GM23338 (cell line): ENCODE data around the gene SNPH. TPM values are rescaled to one million over a fixed set of nuclear protein-coding genes. Genes with fewer than 3 reads are reported as not detected.

Experiments
- ATAC-seq: fragments of 200-7000 bp; cut with Tn5 transposase; 3 replicates; pipeline ENCODE4 v1.9.1; 2020
- DNase-seq: peaks from one replicate; pipeline ENCODE4 v3.0.0-alpha.2; 2015; ENCODE audit warnings: low spot score
- H2AFZ ChIP-seq: fragments of 200-600 bp; sonication (generic); 2 replicates; pipeline ENCODE4 v1.8.0; 2016; ENCODE audit warnings: antibody characterized with exemption, mild to moderate bottlenecking, moderate library complexity
- H3F3A ChIP-seq: fragments of 200-600 bp; sonication (generic); replicated peaks from 2 replicates; pipeline ENCODE4 v1.8.0; 2017; ENCODE audit warnings: antibody characterized with exemption, mixed run types, low read depth
- H3K27ac ChIP-seq: fragments of 200-600 bp; sonication (generic); 2 replicates; pipeline ENCODE4 v1.6.1; 2016; ENCODE audit warnings: low read depth
- H3K27me3 ChIP-seq: fragments of 200-600 bp; sonication (generic); 2 replicates; pipeline ENCODE4 v1.8.0; 2016; ENCODE audit warnings: mild to moderate bottlenecking, mixed run types, moderate library complexity; ENCODE audit not compliant: insufficient read depth
- H3K36me3 ChIP-seq: fragments of 200-600 bp; sonication (generic); 2 replicates; pipeline ENCODE4 v1.8.0; 2016; ENCODE audit warnings: mild to moderate bottlenecking; ENCODE audit not compliant: insufficient read depth
- H3K4me1 ChIP-seq: fragments of 200-600 bp; sonication (generic); 2 replicates; pipeline ENCODE4 v1.8.0; 2016; ENCODE audit warnings: mild to moderate bottlenecking, moderate library complexity; ENCODE audit not compliant: insufficient read depth
- H3K4me2 ChIP-seq: fragments of 200-600 bp; sonication (generic); 2 replicates; pipeline ENCODE4 v1.7.1; 2017; ENCODE audit warnings: mixed run types
- H3K4me3 ChIP-seq: fragments of 200-600 bp; sonication (generic); 2 replicates; pipeline ENCODE4 v1.6.1; 2016; ENCODE audit warnings: mixed run types
- H3K79me2 ChIP-seq: fragments of 200-600 bp; sonication (generic); replicated peaks from 2 replicates; pipeline ENCODE4 v1.8.0; 2017; ENCODE audit warnings: mild to moderate bottlenecking; ENCODE audit not compliant: insufficient read depth
- H3K9me2 ChIP-seq: fragments of 200-600 bp; sonication (generic); 2 replicates; pipeline ENCODE4 v1.8.0; 2017; ENCODE audit not compliant: insufficient read depth
- H4K20me1 ChIP-seq: fragments of 200-600 bp; sonication (generic); replicated peaks from 2 replicates; pipeline ENCODE4 v1.8.0; 2017; ENCODE audit warnings: mild to moderate bottlenecking; ENCODE audit not compliant: insufficient read depth
- H3K27ac Mint-ChIP-seq: 2 replicates; pipeline ENCODE4 v1.8.0; 2020; ENCODE audit warnings: inconsistent platforms, mild to moderate bottlenecking, moderate library complexity, mixed read lengths
- H3K27me3 Mint-ChIP-seq: 3 replicates; pipeline ENCODE4 v1.8.0; 2022; ENCODE audit warnings: low read depth, mild to moderate bottlenecking, moderate library complexity, mixed read lengths, inconsistent platforms; ENCODE audit not compliant: insufficient read depth, poor library complexity
- H3K36me3 Mint-ChIP-seq: 3 replicates; pipeline ENCODE4 v1.8.0; 2021; ENCODE audit warnings: low read depth, mild to moderate bottlenecking, inconsistent platforms, moderate library complexity, mixed read lengths
- H3K4me1 Mint-ChIP-seq: 3 replicates; pipeline ENCODE4 v1.8.0; 2020; ENCODE audit warnings: mild to moderate bottlenecking, inconsistent platforms, mixed read lengths
- H3K4me3 Mint-ChIP-seq: 3 replicates; pipeline ENCODE4 v1.8.0; 2021; ENCODE audit warnings: moderate library complexity, mild to moderate bottlenecking, inconsistent platforms, mixed read lengths
- H3K9me3 Mint-ChIP-seq: 3 replicates; pipeline ENCODE4 v1.8.0; 2020; ENCODE audit warnings: moderate library complexity, mild to moderate bottlenecking, inconsistent platforms, mixed read lengths
- CREB1 ChIP-seq: fragments of 250-450 bp; sonication (Bioruptor Pico); IDR thresholded peaks from 2 replicates; pipeline ENCODE4 v1.5.0; 2020; ENCODE audit warnings: low read depth, mild to moderate bottlenecking, moderate library complexity
- ETS1 ChIP-seq: IDR thresholded peaks from 2 replicates; pipeline ENCODE4 v1.6.1; 2016; ENCODE audit warnings: antibody characterized with exemption
- EZH2 ChIP-seq: fragments of 200-600 bp; sonication (generic); IDR thresholded peaks from one replicate; pipeline ENCODE4 v1.8.0; 2017; ENCODE audit warnings: antibody characterized with exemption, mild to moderate bottlenecking, low read depth; ENCODE audit not compliant: unreplicated experiment
- EZH2phosphoT487 ChIP-seq: fragments of 200-600 bp; sonication (generic); IDR thresholded peaks from one replicate; pipeline ENCODE4 v1.8.1; 2018; ENCODE audit warnings: antibody characterized with exemption; ENCODE audit not compliant: unreplicated experiment
- JUNB ChIP-seq: IDR thresholded peaks from one replicate; pipeline ENCODE4 v1.6.1; 2016; ENCODE audit warnings: antibody characterized with exemption; ENCODE audit not compliant: unreplicated experiment
- POLR2AphosphoS5 ChIP-seq: IDR thresholded peaks from 2 replicates; pipeline ENCODE4 v1.6.1; 2016; ENCODE audit warnings: antibody characterized with exemption, low read depth
- STAT1 ChIP-seq: IDR thresholded peaks from one replicate; pipeline ENCODE4 v1.6.1; 2016; ENCODE audit warnings: antibody characterized with exemption; ENCODE audit not compliant: unreplicated experiment
- ZNF462 ChIP-seq: fragments of 250-450 bp; sonication (Bioruptor Pico); IDR thresholded peaks from 2 replicates; pipeline ENCODE4 v1.5.0; 2020; ENCODE audit warnings: mild to moderate bottlenecking, moderate library complexity
- polyA plus RNA-seq: library from polyadenylated mRNA; unstranded; fragments of >200 nt; fragmentation: Nextera tagmentation; extraction: Ambion mirVana; gene quantifications from 2 replicates; pipeline ENCODE4 v1.2.1, GENCODE V29; 2016
- total RNA-seq: library from RNA; depleted of rRNA; stranded (reverse); fragments of >200 nt; shearing (Covaris generic); gene quantifications from 2 replicates; pipeline ENCODE4 v1.2.3, GENCODE V29; 2014
- TF ChIP-seq, protein P1 (sequence below): IDR thresholded peaks from one replicate; pipeline ENCODE4 v1.6.1; 2018; ENCODE audit warnings: antibody characterized with exemption; ENCODE audit not compliant: unreplicated experiment

SNPH gene
- total and polyA plus RNA-seq, 2 experiments from 2014 or later: 1.5 to 5.8 TPM

- peaks cover 17% of the 10 kb centered on the region; the same call in 2 of the 3 replicates for H3K36me3 Mint-ChIP-seq
- H3K4me3 Mint-ChIP-seq: no peak overlapping the region
- H3K27me3 Mint-ChIP-seq: peaks cover 3% of the 10 kb centered on the region
- Histone ChIP-seq H4K20me1 (peaks cover 3% of the 10 kb centered on the region), H3F3A (no peaks in the 10 kb centered on the region), H3K36me3 (no peaks in the 10 kb centered on the region), H2AFZ (no peak overlapping the region), H3K27me3 (no peaks in the 10 kb centered on the region), H3K4me2 (no peak overlapping the region), H3K27ac (no peak overlapping the region), H3K4me1 (no peaks in the 10 kb centered on the region), H3K9me2 (peaks cover 6% of the 10 kb centered on the region; the same call in 1 of the 2 replicates), H3K79me2 (no peaks in the 10 kb centered on the region), H3K4me3 (no peak overlapping the region)
- no peak for DNase-seq
- H3K4me1 Mint-ChIP-seq: no peaks in the 10 kb centered on the region
- ATAC-seq: no peak
- no peak overlapping the region for H3K27ac Mint-ChIP-seq
- H3K9me3 Mint-ChIP-seq: peaks cover 14% of the 10 kb centered on the region; the same call in 2 of the 3 replicates
- TF ChIP-seq EZH2phosphoT487: no peak
- TF ChIP-seq ETS1: no peak
- TF ChIP-seq, protein P1, sequence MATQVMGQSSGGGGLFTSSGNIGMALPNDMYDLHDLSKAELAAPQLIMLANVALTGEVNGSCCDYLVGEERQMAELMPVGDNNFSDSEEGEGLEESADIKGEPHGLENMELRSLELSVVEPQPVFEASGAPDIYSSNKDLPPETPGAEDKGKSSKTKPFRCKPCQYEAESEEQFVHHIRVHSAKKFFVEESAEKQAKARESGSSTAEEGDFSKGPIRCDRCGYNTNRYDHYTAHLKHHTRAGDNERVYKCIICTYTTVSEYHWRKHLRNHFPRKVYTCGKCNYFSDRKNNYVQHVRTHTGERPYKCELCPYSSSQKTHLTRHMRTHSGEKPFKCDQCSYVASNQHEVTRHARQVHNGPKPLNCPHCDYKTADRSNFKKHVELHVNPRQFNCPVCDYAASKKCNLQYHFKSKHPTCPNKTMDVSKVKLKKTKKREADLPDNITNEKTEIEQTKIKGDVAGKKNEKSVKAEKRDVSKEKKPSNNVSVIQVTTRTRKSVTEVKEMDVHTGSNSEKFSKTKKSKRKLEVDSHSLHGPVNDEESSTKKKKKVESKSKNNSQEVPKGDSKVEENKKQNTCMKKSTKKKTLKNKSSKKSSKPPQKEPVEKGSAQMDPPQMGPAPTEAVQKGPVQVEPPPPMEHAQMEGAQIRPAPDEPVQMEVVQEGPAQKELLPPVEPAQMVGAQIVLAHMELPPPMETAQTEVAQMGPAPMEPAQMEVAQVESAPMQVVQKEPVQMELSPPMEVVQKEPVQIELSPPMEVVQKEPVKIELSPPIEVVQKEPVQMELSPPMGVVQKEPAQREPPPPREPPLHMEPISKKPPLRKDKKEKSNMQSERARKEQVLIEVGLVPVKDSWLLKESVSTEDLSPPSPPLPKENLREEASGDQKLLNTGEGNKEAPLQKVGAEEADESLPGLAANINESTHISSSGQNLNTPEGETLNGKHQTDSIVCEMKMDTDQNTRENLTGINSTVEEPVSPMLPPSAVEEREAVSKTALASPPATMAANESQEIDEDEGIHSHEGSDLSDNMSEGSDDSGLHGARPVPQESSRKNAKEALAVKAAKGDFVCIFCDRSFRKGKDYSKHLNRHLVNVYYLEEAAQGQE: no peak
- no peak for TF ChIP-seq CREB1 (CRISPR knock-in tag)
- no peak for TF ChIP-seq JUNB
- no peak for TF ChIP-seq POLR2AphosphoS5
- TF ChIP-seq STAT1: no peak
Observed at GRCh38 chr20:1346315-1346969, 80.3 kb downstream of the SNPH start.

GRCh38 chr20:1353956-1354355 is 87.9 kb downstream of the SNPH start:
- Mint-ChIP-seq H3K4me1 (no peaks in the 10 kb centered on the region), H3K4me3 (no peak overlapping the region), H3K27me3 (no peaks in the 10 kb centered on the region), H3K36me3 (peaks cover 37% of the 10 kb centered on the region), H3K9me3 (no peaks in the 10 kb centered on the region; the same call in 2 of the 3 replicates), H3K27ac (no peak overlapping the region)
- Histone ChIP-seq H3K4me2 (no peak overlapping the region), H3K27ac (no peak overlapping the region), H3F3A (no peaks in the 10 kb centered on the region), H4K20me1 (peaks cover 8% of the 10 kb centered on the region), H3K4me3 (no peak overlapping the region), H3K9me2 (no peaks in the 10 kb centered on the region), H3K79me2 (no peaks in the 10 kb centered on the region), H3K36me3 (no peaks in the 10 kb centered on the region), H3K27me3 (no peaks in the 10 kb centered on the region), H2AFZ (no peak overlapping the region), H3K4me1 (no peaks in the 10 kb centered on the region)
- ATAC-seq: no peak
- DNase-seq: no peak
- TF ChIP-seq ZNF462 (CRISPR knock-in tag) (no peak), POLR2AphosphoS5 (no peak), ETS1 (no peak), EZH2 (no peak), STAT1 (no peak)
